Measurements from ENCODE around the gene MTHFR. TPM values are rescaled to one million over a fixed set of nuclear protein-coding genes. Genes with fewer than 3 reads are reported as not detected.

Gene MTHFR
- total RNA-seq, 4 donors from 2014 or later = 82.0 to 130 (median 87.3) TPM

DNA sequence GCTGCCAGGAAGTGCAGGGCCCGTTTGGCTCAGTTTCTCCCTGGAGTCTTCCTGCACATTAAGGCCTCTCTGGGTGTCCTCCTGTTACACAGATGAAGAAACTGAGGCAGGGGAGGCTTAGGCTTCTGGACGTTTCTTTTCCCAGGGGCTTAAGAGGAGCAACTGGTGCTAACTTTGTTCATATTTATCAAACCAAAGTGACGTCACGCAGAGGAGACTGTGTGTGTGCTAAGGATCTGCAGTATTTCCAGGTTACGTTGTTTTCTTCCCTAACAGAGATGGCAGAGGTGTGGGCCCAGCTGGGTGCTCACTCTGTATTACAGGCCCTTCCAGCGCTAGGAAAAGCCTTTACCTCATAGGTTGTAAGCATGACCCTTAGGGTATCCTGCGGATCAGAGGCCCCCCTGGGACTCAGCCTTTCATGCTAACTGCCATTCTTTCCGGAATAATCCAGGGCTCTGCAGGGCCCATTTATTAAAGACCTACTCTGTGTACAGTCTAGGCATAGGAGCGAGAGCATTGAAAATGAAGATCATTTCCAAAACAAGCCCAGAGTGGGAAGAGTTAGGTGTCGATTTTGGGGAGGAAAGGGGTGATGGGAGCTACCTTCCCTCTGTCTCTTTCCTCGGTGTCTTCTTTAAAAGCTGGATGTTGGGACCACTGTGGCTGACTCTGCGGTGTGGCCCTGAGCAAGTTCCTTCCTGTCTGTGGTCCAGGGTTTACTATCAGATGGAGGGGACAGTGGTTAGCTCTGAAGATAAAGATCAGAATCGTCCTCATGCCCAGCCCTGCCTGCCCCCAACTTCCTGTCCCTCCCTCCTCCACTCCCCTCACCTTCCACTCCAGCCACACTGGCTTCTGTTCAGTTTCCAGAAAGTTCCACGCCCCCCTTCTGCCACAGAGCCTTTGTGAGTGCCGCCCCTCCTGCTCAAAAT lies 65.2 kb downstream of the MTHFR start:
- Histone ChIP-seq H3K4me3 (no peak overlapping the region), H3K36me3 (no peaks in the 10 kb centered on the region), H3K4me1 (peaks cover 0 to 16% (median 10%) of the 10 kb centered on the region in 4 donors), H3K27ac (no peak overlapping the region), H3K27me3 (no peaks in the 10 kb centered on the region), H3K9me3 (no peaks in the 10 kb centered on the region)
- DNase-seq = no peak
- TF ChIP-seq, protein P1, sequence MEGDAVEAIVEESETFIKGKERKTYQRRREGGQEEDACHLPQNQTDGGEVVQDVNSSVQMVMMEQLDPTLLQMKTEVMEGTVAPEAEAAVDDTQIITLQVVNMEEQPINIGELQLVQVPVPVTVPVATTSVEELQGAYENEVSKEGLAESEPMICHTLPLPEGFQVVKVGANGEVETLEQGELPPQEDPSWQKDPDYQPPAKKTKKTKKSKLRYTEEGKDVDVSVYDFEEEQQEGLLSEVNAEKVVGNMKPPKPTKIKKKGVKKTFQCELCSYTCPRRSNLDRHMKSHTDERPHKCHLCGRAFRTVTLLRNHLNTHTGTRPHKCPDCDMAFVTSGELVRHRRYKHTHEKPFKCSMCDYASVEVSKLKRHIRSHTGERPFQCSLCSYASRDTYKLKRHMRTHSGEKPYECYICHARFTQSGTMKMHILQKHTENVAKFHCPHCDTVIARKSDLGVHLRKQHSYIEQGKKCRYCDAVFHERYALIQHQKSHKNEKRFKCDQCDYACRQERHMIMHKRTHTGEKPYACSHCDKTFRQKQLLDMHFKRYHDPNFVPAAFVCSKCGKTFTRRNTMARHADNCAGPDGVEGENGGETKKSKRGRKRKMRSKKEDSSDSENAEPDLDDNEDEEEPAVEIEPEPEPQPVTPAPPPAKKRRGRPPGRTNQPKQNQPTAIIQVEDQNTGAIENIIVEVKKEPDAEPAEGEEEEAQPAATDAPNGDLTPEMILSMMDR (IDR thresholded peaks at IDR 0.05) = no peak
- TF ChIP-seq POLR2A (IDR thresholded peaks at IDR 0.05) = no peak

DNA sequence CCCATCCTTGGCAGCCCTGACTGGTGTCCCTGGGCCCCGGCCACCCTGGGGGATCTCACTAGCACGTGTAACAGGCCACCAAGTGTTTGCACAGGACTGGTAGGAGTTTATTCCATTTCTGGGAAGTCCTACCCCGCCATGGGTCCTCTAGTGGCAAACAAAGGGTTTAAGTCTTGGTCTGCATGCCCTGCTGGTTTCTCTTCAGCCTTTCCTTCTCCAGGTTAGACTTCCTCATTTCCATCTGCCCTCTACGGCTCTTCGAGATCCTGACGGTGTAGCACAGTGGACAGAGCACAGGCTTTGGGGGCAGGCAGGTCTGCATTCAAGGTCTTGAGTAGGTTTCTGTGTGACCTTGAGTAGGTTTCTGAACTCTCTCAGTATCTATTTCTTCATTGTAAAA lies 67.0 kb downstream of the MTHFR start:
- Histone ChIP-seq H3K9me3 (no peaks in the 10 kb centered on the region), H3K4me1 (peaks cover 0 to 18% (median 10%) of the 10 kb centered on the region in 4 donors), H3K27ac (no peak overlapping the region), H3K27me3 (no peaks in the 10 kb centered on the region), H3K4me3 (no peak overlapping the region), H3K36me3 (no peaks in the 10 kb centered on the region)
- no peak for TF ChIP-seq POLR2A (IDR thresholded peaks at IDR 0.05)
- TF ChIP-seq, protein P1 (IDR thresholded peaks at IDR 0.05) = no peak
- DNase-seq = no peak

DNA sequence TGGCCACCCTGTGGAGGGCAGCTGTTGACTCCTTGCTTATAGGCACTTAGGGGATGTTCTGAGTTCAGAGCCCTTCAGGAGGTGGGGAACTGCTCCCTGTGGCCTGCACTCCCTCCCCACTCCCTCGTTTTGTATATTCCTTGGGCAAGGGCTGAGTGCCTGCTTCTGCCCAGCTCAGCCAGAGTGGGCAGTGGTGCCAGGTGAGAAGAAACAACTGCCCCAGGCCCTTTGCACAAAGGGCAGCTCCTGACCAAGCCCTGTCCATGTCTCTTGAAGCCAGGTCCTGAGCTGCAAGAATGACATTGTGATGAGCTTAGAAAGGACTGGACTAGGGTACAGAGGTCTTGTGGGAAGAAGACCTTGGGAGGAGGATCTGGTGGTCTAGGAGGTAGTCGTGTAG lies 67.7 kb downstream of the MTHFR start:
- Histone ChIP-seq H3K27ac (no peak overlapping the region), H3K9me3 (no peaks in the 10 kb centered on the region), H3K4me1 (peaks cover 0 to 18% (median 10%) of the 10 kb centered on the region in 4 donors), H3K4me3 (no peak overlapping the region), H3K27me3 (no peaks in the 10 kb centered on the region), H3K36me3 (no peaks in the 10 kb centered on the region)
- TF ChIP-seq, protein P1 (IDR thresholded peaks at IDR 0.05) = no peak
- TF ChIP-seq POLR2A (IDR thresholded peaks at IDR 0.05) = no peak
- DNase-seq = no peak

- Histone ChIP-seq H3K4me3 (peak overlapping the region; percentile 59 to 80 (median 78)), H3K36me3 (no peaks in the 10 kb centered on the region), H3K27ac (peak overlapping the region; percentile 68 to 83 (median 81)), H3K4me1 (peaks cover 0 to 25% (median 10%) of the 10 kb centered on the region in 4 donors), H3K27me3 (no peaks in the 10 kb centered on the region), H3K9me3 (no peaks in the 10 kb centered on the region)
- no peak for TF ChIP-seq POLR2A (IDR thresholded peaks at IDR 0.05)
- TF ChIP-seq, protein P1 (IDR thresholded peaks at IDR 0.05) = no peak
- peak in 2 of 3 donors; percentile 47 to 70 for DNase-seq
Measured at GRCh38 chr1:11736746-11737639, 68.8 kb downstream of the MTHFR start.
